ENCODE data around the gene PRR22.
"Not testable (repeated sequence)": the region's sequence is repeated elsewhere in the genome, so short reads cannot be mapped to it uniquely, and the experiment has no call there.

The PRR22 gene

DNA sequence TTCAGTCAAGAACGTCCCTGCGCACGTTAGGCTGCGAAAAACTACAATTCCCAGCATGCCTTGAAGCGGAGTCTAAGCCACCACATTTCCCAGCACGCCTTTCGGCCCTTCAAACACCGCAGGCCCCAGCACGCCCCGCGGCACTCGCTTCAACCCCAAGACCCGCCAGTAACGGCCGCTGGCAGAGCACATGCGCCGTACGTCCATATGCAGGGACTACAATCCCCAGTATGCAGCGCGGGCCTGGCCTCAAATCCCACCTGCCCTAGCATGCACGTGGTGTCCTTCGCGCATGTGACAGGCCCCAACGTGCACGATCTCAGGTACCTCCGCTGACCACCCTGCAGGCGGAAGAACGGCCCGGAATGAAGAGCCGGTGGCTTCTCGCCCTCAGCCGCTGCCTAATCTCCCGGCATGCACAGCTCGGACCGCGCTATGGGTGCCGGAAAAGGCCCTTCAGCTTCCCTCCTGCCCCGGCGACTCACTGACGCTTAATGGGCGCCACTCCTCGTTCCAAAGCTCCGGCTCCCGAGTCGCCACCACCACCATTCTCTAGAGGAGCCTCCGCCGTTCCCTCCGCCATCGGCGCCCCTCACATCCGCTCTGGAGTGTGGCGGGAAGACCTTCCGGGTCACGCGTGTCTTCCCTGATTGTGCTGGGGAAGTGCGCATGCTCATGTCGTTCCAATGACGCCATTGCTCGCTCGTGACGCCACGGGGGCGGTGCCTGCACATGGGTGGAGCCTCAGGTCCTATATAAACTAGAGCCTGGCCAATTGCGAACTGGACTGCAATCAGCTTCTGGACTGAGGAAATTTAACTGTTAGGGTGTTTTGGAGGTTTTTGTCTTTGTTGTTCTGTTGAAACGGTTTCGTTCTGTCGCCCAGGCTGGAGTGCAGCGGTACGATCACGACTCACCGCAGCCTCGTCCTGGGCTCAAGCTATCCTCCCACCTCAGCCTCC is 6.3 kb upstream of the PRR22 start, which contains the start of gene DUS3L:
Gene DUS3L (minus strand): TSS at position 605 of the 962 bp plus-strand sequence. CDS start 22 bp downstream, at position 583.
- peak; percentile 90 to 92 for DNase-seq

- no peak for DNase-seq
Measured at GRCh38 chr19:5789886-5790558, 5.5 kb upstream of the PRR22 start.

- DNase-seq, result no peak
Measured at GRCh38 chr19:5789351-5789761, 4.8 kb upstream of the PRR22 start.

DNA sequence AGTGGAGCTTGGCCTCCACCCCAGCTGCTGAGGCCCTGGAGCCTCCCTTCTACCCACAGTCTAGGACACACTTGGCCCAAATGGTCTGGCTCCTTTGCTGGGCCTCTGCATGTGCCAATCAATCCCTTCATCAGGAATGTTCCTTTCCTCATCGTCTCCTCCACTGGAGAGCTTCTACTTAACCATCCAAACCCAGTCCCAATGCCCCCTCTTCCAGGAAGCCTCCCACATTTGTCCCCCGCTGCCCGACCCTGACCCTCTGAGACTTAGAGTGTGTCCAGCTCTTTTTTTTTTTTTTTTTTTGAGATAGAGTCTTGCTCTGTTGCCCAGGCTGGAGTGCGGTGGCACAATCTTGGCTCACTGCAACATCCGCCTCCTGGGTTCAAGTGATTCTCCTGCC is 3.9 kb upstream of the PRR22 start:
- no peak for DNase-seq

- DNase-seq, result no peak
Measured at GRCh38 chr19:5787409-5788182, 3.0 kb upstream of the PRR22 start.

DNA sequence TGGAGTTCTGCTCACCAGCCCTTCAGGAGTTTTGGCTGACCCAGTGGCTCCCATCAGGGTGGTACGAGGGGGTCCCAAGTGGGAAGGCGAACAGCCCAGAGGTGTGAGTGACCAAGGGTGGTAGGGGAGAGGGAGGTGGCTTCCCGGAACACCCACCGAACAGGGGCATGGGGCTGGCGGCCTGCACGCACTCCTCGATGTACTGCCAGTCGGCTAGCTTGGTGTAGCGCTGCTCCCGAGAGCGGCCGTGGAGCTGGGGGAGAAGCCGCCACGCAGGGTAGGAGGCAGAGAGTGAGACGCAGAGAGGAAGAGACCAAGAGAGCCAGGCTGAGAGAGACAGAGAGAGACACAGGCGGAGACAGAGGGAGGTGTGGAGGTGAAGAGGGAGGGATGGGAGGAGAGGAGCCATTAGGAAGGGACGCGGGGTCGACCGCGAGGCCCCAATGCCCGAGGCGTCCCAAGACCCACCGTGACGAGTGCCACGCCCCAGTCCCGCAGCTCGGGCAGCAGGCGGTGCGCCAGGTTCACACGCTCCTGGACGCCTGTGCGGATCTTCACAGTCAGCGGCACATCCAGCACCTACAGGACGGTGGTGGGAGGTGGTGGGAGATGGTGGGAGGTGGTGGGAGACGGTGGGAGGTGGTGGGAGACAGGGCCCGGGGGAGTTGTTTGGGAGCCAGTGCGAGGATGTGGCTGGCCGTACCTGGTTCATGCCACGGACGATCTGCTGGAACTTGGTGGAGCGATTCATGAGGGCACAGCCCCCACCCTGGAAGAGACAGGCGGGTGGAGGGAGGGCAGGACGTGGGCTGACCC is 2.3 kb upstream of the PRR22 start:
- no peak for DNase-seq

GRCh38 chr19:5785423-5785822 is 877 bp upstream of the PRR22 start:
- DNase-seq, result no peak

DNA sequence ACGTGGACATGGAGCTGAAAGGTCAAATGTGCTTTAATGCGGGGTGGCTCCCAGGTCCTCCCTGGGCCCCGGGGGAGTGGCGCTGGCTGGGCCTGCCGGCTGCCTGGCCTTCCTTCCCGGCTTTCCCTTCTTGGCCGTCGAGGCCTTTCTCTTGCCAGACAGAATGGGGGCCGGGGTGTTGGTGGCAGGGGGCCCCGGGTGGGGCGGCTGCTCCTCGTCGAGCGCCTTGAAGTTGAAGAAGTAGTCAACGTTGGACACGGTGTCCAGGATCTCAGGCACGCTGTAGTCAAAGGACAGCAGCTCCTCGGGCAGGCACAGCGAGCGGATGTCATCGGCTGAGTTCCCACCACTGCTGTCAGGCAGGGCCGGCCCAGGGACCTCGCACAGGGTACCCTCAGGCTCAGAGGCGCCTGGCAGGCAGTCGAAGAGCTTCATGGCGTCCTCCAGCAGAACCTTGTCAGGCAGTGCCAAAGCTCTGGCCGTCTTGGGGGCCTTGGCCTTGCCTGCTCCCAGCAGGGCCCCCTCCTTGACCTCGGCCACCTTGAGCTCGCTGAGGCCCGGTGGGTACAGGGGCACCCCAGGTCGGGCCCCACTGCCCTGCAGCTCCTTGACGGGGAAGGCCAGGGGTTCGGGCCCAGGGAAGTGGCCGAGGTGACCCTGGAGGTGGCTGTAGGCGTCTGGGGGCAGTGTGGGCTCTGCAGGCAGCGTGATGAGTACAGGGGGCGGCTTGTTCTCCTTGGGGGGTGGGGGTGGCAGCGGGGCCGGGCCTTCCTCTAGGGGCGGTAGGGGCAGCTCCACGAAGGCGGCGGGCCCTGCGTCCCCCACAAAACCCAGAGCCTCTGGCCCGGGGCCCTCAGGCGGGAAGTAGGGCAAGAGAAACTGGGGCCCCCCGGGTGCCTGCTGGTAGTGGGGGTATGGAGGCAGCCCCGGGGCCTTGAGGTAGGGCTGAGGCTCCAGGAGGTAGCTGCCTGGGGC is 1.3 kb downstream of the PRR22 start:
- no peak for DNase-seq

DNA sequence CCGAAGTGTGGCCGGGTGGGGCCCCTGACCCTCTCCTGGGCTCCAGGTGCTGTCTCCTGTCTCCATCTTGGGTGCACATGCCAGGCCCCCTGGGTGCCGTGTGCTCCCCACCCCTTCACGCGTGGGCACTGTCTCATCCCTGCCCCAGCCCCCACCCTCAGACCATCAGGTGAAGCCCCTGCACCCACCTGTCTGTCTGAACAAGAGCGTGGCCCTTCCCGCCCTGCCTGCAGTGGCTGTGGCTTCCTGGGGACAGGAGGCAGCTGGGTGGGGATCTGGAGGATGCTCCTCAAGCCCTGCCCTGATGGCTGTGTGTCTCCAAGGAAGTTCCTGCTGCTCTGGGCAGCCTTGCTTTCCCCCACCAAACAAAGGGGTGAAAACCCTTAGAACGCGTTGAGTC is 2.2 kb downstream of the PRR22 start:
- no peak for DNase-seq

- not testable (repeated sequence) for DNase-seq
Measured at GRCh38 chr19:5780916-5781315, 3.6 kb downstream of the PRR22 start.

- DNase-seq, result no peak
Measured at GRCh38 chr19:5778402-5778801, 6.1 kb downstream of the PRR22 start.

DNA sequence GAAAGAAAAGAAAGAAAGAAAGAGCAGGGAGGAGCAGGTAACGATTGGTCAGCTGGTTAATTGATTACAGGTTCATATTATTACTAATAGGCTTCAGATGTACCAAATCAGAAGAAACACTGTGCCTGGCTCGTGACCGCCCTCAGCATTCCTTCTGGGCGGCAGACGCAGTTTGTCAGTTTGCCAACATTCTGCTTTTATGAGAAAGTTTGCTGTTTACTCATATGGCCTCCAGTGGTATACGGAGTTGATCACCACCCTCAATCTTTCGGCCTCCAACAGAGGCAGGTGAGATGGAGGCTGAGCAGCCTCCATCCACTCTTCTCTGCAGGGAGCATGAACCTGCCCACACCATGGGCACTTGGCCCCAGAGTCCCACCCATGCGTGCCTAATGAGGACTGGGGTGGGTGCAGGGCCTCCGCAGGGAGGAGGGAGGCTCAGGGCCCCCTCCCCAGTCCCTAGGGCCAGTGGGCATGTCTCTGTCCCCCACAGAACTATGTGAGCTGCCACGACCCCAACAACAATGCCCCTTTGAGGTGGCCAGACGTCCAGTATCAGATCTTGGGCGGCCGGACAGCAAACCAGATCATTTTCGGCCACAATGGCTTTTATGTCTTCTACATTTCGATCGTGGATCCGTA is 8.8 kb downstream of the PRR22 start:
- no peak for DNase-seq

DNA sequence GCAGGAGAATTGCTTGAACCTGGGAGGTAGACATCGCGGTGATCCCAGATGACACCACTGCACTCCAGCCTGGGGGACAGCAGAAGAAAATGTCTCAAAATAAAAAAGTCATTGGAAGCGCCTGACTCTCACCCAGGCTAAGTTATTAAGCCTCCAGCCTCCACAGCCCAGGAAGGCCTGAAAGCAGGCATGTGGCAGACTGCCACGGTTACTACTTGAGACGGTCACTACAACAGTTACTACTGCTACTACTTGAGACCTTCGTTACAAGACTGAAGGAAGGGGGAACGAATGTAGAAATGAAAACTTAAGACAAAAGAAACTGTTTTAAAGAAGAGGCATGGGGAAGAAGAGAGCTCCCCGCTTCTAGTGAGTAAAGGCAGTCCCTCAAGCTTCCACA is 9.6 kb downstream of the PRR22 start:
- no peak for DNase-seq

DNA sequence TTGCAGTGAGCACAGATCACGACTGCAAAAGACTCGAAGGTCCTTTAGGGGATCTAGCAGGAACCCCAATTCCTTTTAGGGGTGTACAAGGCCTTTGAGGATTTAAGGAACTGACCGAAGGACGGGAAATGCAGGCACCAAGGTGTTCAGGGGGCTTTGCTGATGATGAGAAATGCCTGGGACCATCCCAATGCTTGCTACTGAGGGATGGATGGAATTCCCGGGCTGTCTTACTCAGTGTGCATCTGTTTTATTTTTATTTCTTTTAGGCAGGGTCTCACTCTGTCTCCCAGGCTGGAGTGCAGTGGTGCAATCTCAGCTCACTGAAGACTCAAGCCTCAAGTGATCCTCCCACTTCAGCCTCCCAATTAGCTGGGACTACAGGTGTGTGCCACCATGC is 11.3 kb downstream of the PRR22 start:
- DNase-seq, result no peak

DNA sequence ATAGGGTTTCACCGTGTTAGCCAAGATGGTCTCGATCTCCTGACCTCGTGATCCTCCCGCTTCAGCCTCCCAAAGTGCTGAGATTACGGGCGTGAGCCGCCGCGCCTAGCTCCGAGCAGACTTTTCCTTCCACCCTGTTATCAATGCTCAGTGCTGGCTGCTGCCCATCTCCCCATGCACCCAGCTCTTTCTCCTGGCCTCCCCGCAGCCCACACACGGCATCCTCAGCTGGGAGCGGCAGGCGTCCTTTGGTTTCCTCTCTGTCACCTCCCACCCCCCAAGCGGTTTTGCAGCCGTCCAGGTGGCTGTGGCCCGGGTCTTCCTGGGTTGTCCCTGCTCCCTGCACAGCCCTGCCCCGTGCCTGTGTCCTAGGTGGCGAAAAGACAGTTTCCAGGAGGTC is 12.1 kb downstream of the PRR22 start:
- no peak for DNase-seq

DNA sequence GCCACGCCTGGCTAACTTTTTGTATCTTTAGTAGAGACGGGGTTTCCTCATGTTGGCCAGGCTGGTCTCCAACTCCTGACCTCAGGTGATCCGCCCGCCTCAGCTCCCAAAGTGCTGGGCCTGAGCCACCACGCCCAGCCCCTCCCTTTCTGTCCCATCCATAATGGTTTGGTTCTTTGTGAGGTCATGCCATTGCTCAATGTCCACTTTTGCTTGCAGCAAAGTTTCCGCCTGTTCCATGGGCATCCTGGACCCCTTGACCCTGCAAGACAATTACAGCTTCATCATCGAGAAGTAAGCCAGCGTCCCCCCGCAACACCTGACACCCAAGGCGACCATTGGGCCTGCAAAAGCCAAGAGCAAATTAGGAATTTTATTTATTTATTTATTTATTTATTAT is 16.6 kb downstream of the PRR22 start:
- no peak for DNase-seq

- no peak for DNase-seq
Measured at GRCh38 chr19:5765220-5765619, 19.3 kb downstream of the PRR22 start.

- no peak for DNase-seq
Measured at GRCh38 chr19:5762608-5763217, 21.8 kb downstream of the PRR22 start.

DNA sequence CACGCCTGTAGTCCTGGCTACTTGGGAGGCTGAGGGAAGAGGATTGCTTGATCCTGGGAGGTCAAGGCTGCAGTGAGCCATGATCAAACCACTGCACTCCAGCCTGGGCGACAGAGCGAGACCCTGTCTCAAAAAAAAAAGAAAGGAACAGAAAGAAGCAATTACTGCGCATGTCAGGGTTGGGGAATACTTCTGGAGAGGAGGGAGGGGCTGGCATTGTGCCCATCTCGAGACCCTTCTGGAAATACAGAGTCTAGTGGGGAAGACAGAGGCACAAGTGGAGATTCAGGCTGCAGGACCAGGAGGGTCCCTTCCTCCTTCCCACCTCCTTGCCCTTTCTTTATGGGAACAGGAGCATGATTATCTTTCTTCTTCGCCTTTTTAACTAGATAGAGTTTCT is 30.8 kb downstream of the PRR22 start:
- DNase-seq, result no peak

GRCh38 chr19:5751709-5752108 is 32.8 kb downstream of the PRR22 start:
- DNase-seq, result no peak
